IMR-90 (cell line): ENCODE measurements around the gene TMOD1. TPM values are rescaled to one million over a fixed set of nuclear protein-coding genes. Genes with fewer than 3 reads are reported as not detected.

ENCODE experiments used
- ATAC-seq: fragments of 200-7000 bp; cut with Tn5 transposase; 2 replicates; pipeline ENCODE4 v1.9.1; 2020; ENCODE audit warnings: low read depth, mild to moderate bottlenecking, moderate library complexity
- BruUV-seq: library from RNA; stranded (reverse); fragments of 400-500 nt; replicated peaks from 2 replicates; lab custom pipeline; 2021; lab: Mats Ljungman, UMichigan
- CTCF ChIA-PET: fragments of 300-600 bp; formaldehyde crosslinking; extraction: SDS; loops from one replicate; lab custom pipeline; 2021; ENCODE audit warnings: antibody characterized with exemption; lab: Yijun Ruan, JAX
- POLR2A ChIA-PET: fragments of 300-600 bp; sonication (Branson Sonifier 250); formaldehyde crosslinking; loops from one replicate; lab custom pipeline; 2022; ENCODE audit warnings: antibody characterized with exemption; ENCODE audit not compliant: unreplicated experiment; lab: Charles Lee
- DNase-seq: peaks from one replicate; pipeline ENCODE4 v3.0.0; 2013
- H2AFZ ChIP-seq: replicated peaks from 2 replicates; pipeline ENCODE3; 2013; ENCODE audit warnings: low read length, mild to moderate bottlenecking; ENCODE audit not compliant: poor library complexity
- H2AK5ac ChIP-seq: 2 replicates; pipeline ENCODE4 v1.6.1; 2013; ENCODE audit warnings: low read depth, low read length, inconsistent platforms
- H2AK9ac ChIP-seq: replicated peaks from 2 replicates; pipeline ENCODE3; 2013; ENCODE audit warnings: mild to moderate bottlenecking, low read depth, low read length, moderate library complexity; ENCODE audit not compliant: poor library complexity
- H2BK120ac ChIP-seq: 2 replicates; pipeline ENCODE4 v1.6.1; 2013; ENCODE audit warnings: low read depth, low read length, inconsistent platforms
- H2BK15ac ChIP-seq: 3 replicates; pipeline ENCODE4 v1.6.1; 2013; ENCODE audit warnings: low read depth, low read length, inconsistent platforms
- H2BK20ac ChIP-seq: 2 replicates; pipeline ENCODE4 v1.6.1; 2013; ENCODE audit warnings: low read depth, mild to moderate bottlenecking, inconsistent platforms, low read length, moderate library complexity
- H2BK5ac ChIP-seq: 2 replicates; pipeline ENCODE4 v1.6.1; 2013; ENCODE audit warnings: mild to moderate bottlenecking, low read depth, low read length, inconsistent platforms; ENCODE audit not compliant: poor library complexity, severe bottlenecking
- H3K14ac ChIP-seq: replicated peaks from 2 replicates; pipeline ENCODE4 v1.6.1; 2013; ENCODE audit warnings: low read depth, low read length, inconsistent platforms
- H3K18ac ChIP-seq: 2 replicates; pipeline ENCODE4 v1.6.1; 2013; ENCODE audit warnings: low read depth, low read length, control low read depth
- H3K23ac ChIP-seq: 2 replicates; pipeline ENCODE4 v1.6.1; 2013; ENCODE audit warnings: low read depth, low read length, inconsistent platforms
- H3K27ac ChIP-seq: 2 replicates; pipeline ENCODE4 v1.5.1; 2013; ENCODE audit warnings: mild to moderate bottlenecking, control low read depth, low read length; ENCODE audit not compliant: insufficient read depth
- H3K27me3 ChIP-seq: 2 replicates; pipeline ENCODE4 v1.6.1; 2013; ENCODE audit warnings: low read length; ENCODE audit not compliant: control insufficient read depth, insufficient read depth
- H3K36me3 ChIP-seq: 2 replicates; pipeline ENCODE4 v1.6.1; 2013; ENCODE audit warnings: low read length, mixed read lengths; ENCODE audit not compliant: control insufficient read depth, insufficient read depth
- H3K4ac ChIP-seq: 2 replicates; pipeline ENCODE4 v1.6.1; 2013; ENCODE audit warnings: low read depth, low read length, inconsistent platforms
- H3K4me1 ChIP-seq: 2 replicates; pipeline ENCODE4 v1.6.1; 2013; ENCODE audit warnings: low read length, mixed read lengths; ENCODE audit not compliant: control insufficient read depth, insufficient read depth
- H3K4me2 ChIP-seq: 2 replicates; pipeline ENCODE4 v1.6.1; 2013; ENCODE audit warnings: low read depth, mild to moderate bottlenecking, control low read depth, low read length, moderate library complexity
- H3K4me3 ChIP-seq: 2 replicates; pipeline ENCODE4 v1.5.1; 2013; ENCODE audit warnings: low read depth, mild to moderate bottlenecking, control low read depth, low read length, moderate library complexity; ENCODE audit not compliant: insufficient read depth
- H3K56ac ChIP-seq: 2 replicates; pipeline ENCODE4 v1.6.1; 2013; ENCODE audit warnings: low read length, inconsistent platforms; ENCODE audit not compliant: insufficient read depth; ENCODE audit errors: extremely low read depth
- H3K79me1 ChIP-seq, 2 experiments: 2 replicates each; pipeline ENCODE4 v1.6.1; 2013; ENCODE audit warnings: low read length in 2 of 2, inconsistent platforms in 1 of 2, low read depth in 1 of 2
- H3K9ac ChIP-seq: 2 replicates; pipeline ENCODE4 v1.6.1; 2013; ENCODE audit warnings: low read depth, low read length, control low read depth
- H3K9me1 ChIP-seq: 2 replicates; pipeline ENCODE4 v1.6.1; 2013; ENCODE audit warnings: low read length, inconsistent platforms; ENCODE audit not compliant: insufficient read depth
- H3K9me3 ChIP-seq: 2 replicates; pipeline ENCODE4 v1.6.1; 2013; ENCODE audit warnings: low read length; ENCODE audit not compliant: control insufficient read depth, insufficient read depth
- H4K20me1 ChIP-seq: 2 replicates; pipeline ENCODE4 v1.6.1; 2013; ENCODE audit warnings: low read length, inconsistent platforms; ENCODE audit not compliant: insufficient read depth
- H4K5ac ChIP-seq: 2 replicates; pipeline ENCODE4 v1.6.1; 2013; ENCODE audit warnings: mild to moderate bottlenecking, low read depth, low read length, control low read depth
- H4K8ac ChIP-seq, 2 experiments: 2 replicates each; pipeline ENCODE4 v1.6.1; 2013; ENCODE audit warnings: low read depth in 2 of 2, low read length in 2 of 2, control low read depth in 1 of 2, inconsistent platforms in 1 of 2
- H4K91ac ChIP-seq: 2 replicates; pipeline ENCODE4 v1.6.1; 2013; ENCODE audit warnings: low read depth, low read length, inconsistent platforms; ENCODE audit not compliant: insufficient read depth
- MXI1 ChIP-seq: IDR thresholded peaks from 2 replicates; pipeline ENCODE4 v1.6.1; 2012; ENCODE audit warnings: low read depth, mild to moderate bottlenecking, low read length, moderate library complexity, borderline replicate concordance
- NFE2L2 ChIP-seq: fragments of 150-350 bp; IDR thresholded peaks from 2 replicates; pipeline ENCODE4 v1.6.1; 2016; ENCODE audit warnings: low read depth, mild to moderate bottlenecking, low read length
- USF2 ChIP-seq: fragments of 150-350 bp; IDR thresholded peaks from 2 replicates; pipeline ENCODE4 v1.6.1; 2017; ENCODE audit warnings: mild to moderate bottlenecking, antibody characterized with exemption, low read length, low read depth
- WGBS, 2 experiments: methylation state at CpG; one replicate each; pipeline versions ENCODE4 v1.1.5 to v1.1.7; 2013; ENCODE audit warnings: missing lambda C conversion rate in 2 of 2; ENCODE audit not compliant: insufficient read length in 1 of 2; ENCODE audit errors: extremely low coverage in 2 of 2; 5-methylcytosine and 5-hydroxymethylcytosine counted together
- dilution Hi-C: fragments of 300-500 bp; cut with HindIII; formaldehyde crosslinking; loops from one replicate; pipeline ENCODE4 v1.14.3; 2018; ENCODE audit warnings: low sequenced_read_pairs; ENCODE audit not compliant: unreplicated experiment
- in situ Hi-C: fragments of 300-500 bp; cut with MboI; formaldehyde crosslinking; loops from 3 replicates; pipeline ENCODE4 v1.14.3; 2019; ENCODE audit warnings: low sequenced_read_pairs, inconsistent platforms, mixed read lengths
- intact Hi-C: fragments of 100-400 bp; cut with micrococcal nuclease; formaldehyde crosslinking; loops from 2 replicates; pipeline ENCODE4 v1.10.0; 2022
- polyA plus RNA-seq, 3 experiments: library from polyadenylated mRNA; depleted of rRNA; stranded (reverse); fragments of >200 nt; gene quantifications; 2 replicates each; pipeline ENCODE4 v1.2.3, GENCODE V29; 2012; ENCODE audit warnings: low replicate concordance in 1 of 3
- total RNA-seq: library from RNA; depleted of rRNA; stranded (reverse); fragments of >200 nt; gene quantifications from 2 replicates; pipeline ENCODE4 v1.2.3, GENCODE V29; 2012

The TMOD1 gene
- total and polyA plus RNA-seq, 2 of the 4 experiments (the other 2 are of a cell fraction), result 0.18 to 0.38 TPM

GRCh38 chr9:97577051-97577450 lies 75.6 kb downstream of the TMOD1 start:
- ChIA-PET POLR2A (no interaction called here), CTCF (no interaction called here)
- no peak overlapping the region for H3K4me2 ChIP-seq
- no peak overlapping the region for H3K9ac ChIP-seq
- no peak overlapping the region for H2BK5ac ChIP-seq
- no peak overlapping the region for H3K14ac ChIP-seq
- H2AK5ac ChIP-seq, result no peak overlapping the region
- no peak overlapping the region for H3K18ac ChIP-seq
- no peak overlapping the region for H2BK20ac ChIP-seq
- TF ChIP-seq MXI1, result no peak
- no peak for TF ChIP-seq USF2
- no peak for TF ChIP-seq NFE2L2
- no peak overlapping the region for H3K27ac ChIP-seq
- no peak overlapping the region for H3K56ac ChIP-seq
- H4K20me1 ChIP-seq, result no peaks in the 10 kb centered on the region
- H3K23ac ChIP-seq, result no peak overlapping the region
- H3K79me1 ChIP-seq, result no peaks in the 10 kb centered on the region
- no peak overlapping the region for H4K91ac ChIP-seq
- no peaks in the 10 kb centered on the region for H3K4me1 ChIP-seq
- no peak overlapping the region for H2AK9ac ChIP-seq
- H3K9me1 ChIP-seq, result no peaks in the 10 kb centered on the region; the same call in 1 of the 2 replicates
- no peaks in the 10 kb centered on the region for H3K9me3 ChIP-seq
- no peak overlapping the region for H3K4me3 ChIP-seq
- H3K27me3 ChIP-seq, result peaks cover 1% of the 10 kb centered on the region; the same call in 1 of the 2 replicates
- H3K4ac ChIP-seq, result no peak overlapping the region
- no peak overlapping the region for H2AFZ ChIP-seq
- in situ Hi-C loops (no loop called here), dilution Hi-C loops (no loop called here), intact Hi-C loops (no loop called here)
- no peak overlapping the region for H2BK15ac ChIP-seq
- DNase-seq, result no peak
- H4K5ac ChIP-seq, result no peak overlapping the region
- no peak overlapping the region for H4K8ac ChIP-seq
- no TSS peak for BruUV-seq
- peaks cover 5% of the 10 kb centered on the region; the same call in 1 of the 2 replicates for H3K36me3 ChIP-seq
- ATAC-seq, result no peak
- H2BK120ac ChIP-seq, result no peak overlapping the region
- 59% methylated on average over 3 of the region's 5 CpGs; no CpG with 5 or more reads in 1 of the 2 experiments for WGBS, 2 experiments
